OCI-LY3 (cell line): ENCODE results near the gene EXOC3L2.

Experiments used
- EZH2phosphoT487 ChIP-seq: fragments of 200-600 bp; shearing (Covaris generic); IDR thresholded peaks from 2 replicates; pipeline ENCODE4 v1.6.1; 2018; ENCODE audit warnings: antibody characterized with exemption, mixed run types, low read depth
- TF ChIP-seq, protein P1 (sequence below): fragments of 200-600, 300-600 bp; sonication (generic); IDR thresholded peaks from 2 replicates; pipeline ENCODE4 v1.5.1; 2014; ENCODE audit warnings: antibody characterized with exemption, low read length, low read depth

- TF ChIP-seq, protein P1, sequence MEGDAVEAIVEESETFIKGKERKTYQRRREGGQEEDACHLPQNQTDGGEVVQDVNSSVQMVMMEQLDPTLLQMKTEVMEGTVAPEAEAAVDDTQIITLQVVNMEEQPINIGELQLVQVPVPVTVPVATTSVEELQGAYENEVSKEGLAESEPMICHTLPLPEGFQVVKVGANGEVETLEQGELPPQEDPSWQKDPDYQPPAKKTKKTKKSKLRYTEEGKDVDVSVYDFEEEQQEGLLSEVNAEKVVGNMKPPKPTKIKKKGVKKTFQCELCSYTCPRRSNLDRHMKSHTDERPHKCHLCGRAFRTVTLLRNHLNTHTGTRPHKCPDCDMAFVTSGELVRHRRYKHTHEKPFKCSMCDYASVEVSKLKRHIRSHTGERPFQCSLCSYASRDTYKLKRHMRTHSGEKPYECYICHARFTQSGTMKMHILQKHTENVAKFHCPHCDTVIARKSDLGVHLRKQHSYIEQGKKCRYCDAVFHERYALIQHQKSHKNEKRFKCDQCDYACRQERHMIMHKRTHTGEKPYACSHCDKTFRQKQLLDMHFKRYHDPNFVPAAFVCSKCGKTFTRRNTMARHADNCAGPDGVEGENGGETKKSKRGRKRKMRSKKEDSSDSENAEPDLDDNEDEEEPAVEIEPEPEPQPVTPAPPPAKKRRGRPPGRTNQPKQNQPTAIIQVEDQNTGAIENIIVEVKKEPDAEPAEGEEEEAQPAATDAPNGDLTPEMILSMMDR: no peak
- no peak for TF ChIP-seq EZH2phosphoT487
Observed at GRCh38 chr19:45245334-45245787, at the start of gene EXOC3L2.
